ENCODE data around the gene SCGB1C1. TPM values are rescaled to one million over a fixed set of nuclear protein-coding genes. Genes with fewer than 3 reads are reported as not detected.
"Not testable (repeated sequence)": the region's sequence is repeated elsewhere in the genome, so short reads cannot be mapped to it uniquely, and the experiment has no call there.

Gene SCGB1C1
- total and polyA plus RNA-seq, 2 donors (not counting 1 experiment from before 2014, with no cell fraction given), result not detected

GRCh38 chr11:236774-237767, 44.2 kb downstream of the SCGB1C1 start, which contains the start of gene PSMD13:
Gene PSMD13, plus strand, starts transcription at chr11:236976. Its CDS starts 74 bp downstream, at chr11:237050.
- peaks cover 26% of the 10 kb centered on the region for H4K20me1 ChIP-seq (ENCODE audit: control insufficient read depth, insufficient read depth, low read length, poor library complexity, severe bottlenecking)
- ATAC-seq (ENCODE audit: low read depth) (peak; percentile 77), DNase-seq (peak; percentile 91)
- Mint-ChIP-seq H3K9me3 (ENCODE audit: insufficient read depth) (no peaks in the 10 kb centered on the region), H3K27me3 (no peaks in the 10 kb centered on the region), H3K4me3 (peak within 1 kb of the TSS; percentile 99), H3K4me1 (peaks cover 38% of the 10 kb centered on the region), H3K27ac (peak within 1 kb of the TSS; percentile 100)
- ChIA-PET CTCF (interaction anchor here (0.6 to 3.8 kb wide), 10 partner anchors 10 to 269 kb away, joined by 3 to 29 read pairs (median 3); partner anchors contain the start of genes BET1L, NLRP6, RIC8A and RNH1), POLR2A (interaction anchor here (0.5 to 3.4 kb wide), 7 partner anchors 13 to 118 kb away, joined by 3 to 25 read pairs (median 4); partner anchors contain the start of genes BET1L and RIC8A)
- peak within 1 kb of the TSS; percentile 95 for H3K9ac ChIP-seq (ENCODE audit: low read length)
- no peaks in the 10 kb centered on the region for H3K9me3 ChIP-seq (ENCODE audit: control extremely low read depth in 1 of 3, control insufficient read depth in 2 of 3, insufficient read depth in 1 of 3, low read length in 2 of 3)
- TF ChIP-seq CTCF (IDR thresholded peaks at IDR 0.05) (no peak), EZH2 (IDR thresholded peaks at IDR 0.05; ENCODE audit: borderline replicate concordance, insufficient read depth, low read depth, low read length, poor library complexity, severe bottlenecking) (no peak)
- peak within 1 kb of the TSS; percentile 94 to 99 for H3K27ac ChIP-seq (ENCODE audit: low read length in 2 of 2)
- peak within 1 kb of the TSS; percentile 92 for H2AFZ ChIP-seq (ENCODE audit: insufficient read depth, low read depth, low read length, poor library complexity, severe bottlenecking)
- peak within 1 kb of the TSS; percentile 89 to 98 (median 95) for H3K4me3 ChIP-seq (ENCODE audit: control extremely low read depth in 1 of 5, extremely low read depth in 1 of 5, insufficient read depth in 1 of 5, low read depth in 2 of 5, low read length in 4 of 5)
- H3K79me2 ChIP-seq (ENCODE audit: control insufficient read depth, insufficient read depth, low read length), result peaks cover 57% of the 10 kb centered on the region
- H3K4me2 ChIP-seq (replicated peaks; ENCODE audit: low read depth, low read length, poor library complexity, severe bottlenecking), result peak within 1 kb of the TSS; percentile 89
- H3K4me1 ChIP-seq (ENCODE audit: control insufficient read depth in 2 of 2, insufficient read depth in 2 of 2, low read length in 2 of 2), result peaks cover 18 to 22% of the 10 kb centered on the region in 2 donors
- intact Hi-C loops (cut with micrococcal nuclease), result loop anchor here (1.0 to 5.0 kb wide), 5 partner anchors 30 to 269 kb away; partner anchors contain the start of genes BET1L, PGGHG, PTDSS2 and RIC8A
- peaks cover 4 to 30% of the 10 kb centered on the region in 2 experiments for H3K36me3 ChIP-seq (replicated peaks in 1 of 2; ENCODE audit: control extremely low read depth in 1 of 2, control insufficient read depth in 1 of 2, extremely low read depth in 1 of 2, insufficient read depth in 2 of 2, low read length in 1 of 2)
- H3K27me3 ChIP-seq (replicated peaks in 1 of 4; ENCODE audit: control extremely low read depth in 1 of 4, control insufficient read depth in 3 of 4, insufficient read depth in 4 of 4, low read length in 3 of 4), result no peaks in the 10 kb centered on the region
- WGBS (ENCODE audit: insufficient coverage), result under 1% methylated on average over 56 of the region's 62 CpGs

GRCh38 chr11:238346-238745, 45.5 kb downstream of the SCGB1C1 start:
- H3K9me3 ChIP-seq (ENCODE audit: control extremely low read depth in 1 of 3, control insufficient read depth in 2 of 3, insufficient read depth in 1 of 3, low read length in 2 of 3); DNase-seq; H2AFZ ChIP-seq (ENCODE audit: insufficient read depth, low read depth, low read length, poor library complexity, severe bottlenecking); H3K9ac ChIP-seq (ENCODE audit: low read length); H3K27ac Mint-ChIP-seq; ATAC-seq (ENCODE audit: low read depth); H3K27ac ChIP-seq (ENCODE audit: low read length in 2 of 2); H3K27me3 ChIP-seq (replicated peaks in 1 of 4; ENCODE audit: control extremely low read depth in 1 of 4, control insufficient read depth in 3 of 4, insufficient read depth in 4 of 4, low read length in 3 of 4); H3K9me3 Mint-ChIP-seq (ENCODE audit: insufficient read depth); H3K27me3 Mint-ChIP-seq; H3K4me3 ChIP-seq (ENCODE audit: control extremely low read depth in 1 of 5, extremely low read depth in 1 of 5, insufficient read depth in 1 of 5, low read depth in 2 of 5, low read length in 4 of 5): not testable (repeated sequence)
- Histone ChIP-seq H3K79me2 (ENCODE audit: control insufficient read depth, insufficient read depth, low read length) (peaks cover 69% of the 10 kb centered on the region), H4K20me1 (ENCODE audit: control insufficient read depth, insufficient read depth, low read length, poor library complexity, severe bottlenecking) (peaks cover 26% of the 10 kb centered on the region), H3K36me3 (replicated peaks in 1 of 2; ENCODE audit: control extremely low read depth in 1 of 2, control insufficient read depth in 1 of 2, extremely low read depth in 1 of 2, insufficient read depth in 2 of 2, low read length in 1 of 2) (peaks cover 4 to 33% of the 10 kb centered on the region in 2 experiments), H3K4me2 (replicated peaks; ENCODE audit: low read depth, low read length, poor library complexity, severe bottlenecking) (peak overlapping the region; percentile 89), H3K4me1 (ENCODE audit: control insufficient read depth in 2 of 2, insufficient read depth in 2 of 2, low read length in 2 of 2) (peaks cover 18 to 22% of the 10 kb centered on the region in 2 donors)
- Mint-ChIP-seq H3K4me1 (peaks cover 39% of the 10 kb centered on the region), H3K4me3 (peak overlapping the region; percentile 99)
- intact Hi-C loops (cut with micrococcal nuclease), result loop anchor here (5.0 kb wide), 1 partner anchor 49 kb away; the partner anchor contains the start of gene PGGHG
- ChIA-PET POLR2A (interaction anchor here (1.5 kb wide), 1 partner anchor 42 kb away, joined by 4 read pairs; no protein-coding TSS in a partner anchor), CTCF (interaction anchor here (0.9 to 3.8 kb wide), 5 partner anchors 8 to 89 kb away, joined by 3 to 29 read pairs (median 3); no protein-coding TSS in a partner anchor)
- 100% methylated on average over 5 of the region's 7 CpGs for WGBS (ENCODE audit: insufficient coverage)
